NCI-H2196 (cell line): ENCODE results near the gene TULP3.

Experiments used
- DNase-seq: peaks from one replicate; lab custom pipeline; 2025; ENCODE audit not compliant: unreplicated experiment; lab: John Stamatoyannopoulos, UW

The TULP3 gene

GRCh38 chr12:2925322-2925995 is 34.8 kb downstream of the TULP3 start:
- no peak for DNase-seq

GRCh38 chr12:2930865-2931264 is 40.2 kb downstream of the TULP3 start:
- no peak for DNase-seq

- no peak for DNase-seq
Measured at GRCh38 chr12:2933586-2933985, 42.9 kb downstream of the TULP3 start.

GRCh38 chr12:2934371-2934770 is 43.7 kb downstream of the TULP3 start:
- no peak for DNase-seq

- DNase-seq = no peak
Measured at GRCh38 chr12:2936301-2936700, 45.6 kb downstream of the TULP3 start.

- no peak for DNase-seq
Measured at GRCh38 chr12:2937500-2937899, 46.8 kb downstream of the TULP3 start.

- no peak for DNase-seq
Measured at GRCh38 chr12:2939191-2939590, 48.5 kb downstream of the TULP3 start.

GRCh38 chr12:2940564-2940963 is 49.9 kb downstream of the TULP3 start:
- no peak for DNase-seq

GRCh38 chr12:2941524-2941923 is 50.8 kb downstream of the TULP3 start:
- DNase-seq = no peak

GRCh38 chr12:2944401-2945047 is 53.8 kb downstream of the TULP3 start:
- DNase-seq = peak; percentile 3

GRCh38 chr12:2949411-2949810 is 58.7 kb downstream of the TULP3 start:
- no peak for DNase-seq

GRCh38 chr12:2955888-2956287 is 65.2 kb downstream of the TULP3 start:
- DNase-seq = no peak

- DNase-seq = no peak
Measured at GRCh38 chr12:2957816-2958431, 67.2 kb downstream of the TULP3 start.

GRCh38 chr12:2958432-2959191 is 67.9 kb downstream of the TULP3 start:
- DNase-seq = peak; percentile 31

GRCh38 chr12:2959192-2959504 is 68.5 kb downstream of the TULP3 start, which contains the start of gene TEAD4:
TEAD4 (plus strand) TSS chr12:2959397.
- peak; percentile 48 for DNase-seq

- peak; percentile 45 for DNase-seq
Measured at GRCh38 chr12:2959505-2960389, 69.1 kb downstream of the TULP3 start.

GRCh38 chr12:2960390-2960956 is 69.8 kb downstream of the TULP3 start:
- DNase-seq = peak; percentile 1

GRCh38 chr12:2960996-2961616 is 70.4 kb downstream of the TULP3 start:
- DNase-seq = no peak

GRCh38 chr12:2961705-2962104 is 71.0 kb downstream of the TULP3 start:
- no peak for DNase-seq

GRCh38 chr12:2963154-2963759 is 72.6 kb downstream of the TULP3 start:
- DNase-seq = peak; percentile 52
